Sigmoid colon (tissue), 7 donors: Measurements from ENCODE around the gene DOC2A. TPM values are rescaled to one million over a fixed set of nuclear protein-coding genes. Genes with fewer than 3 reads are reported as not detected.

ENCODE experiments used
- DNase-seq: peaks from one replicate; pipeline ENCODE4 v3.0.0-alpha.2; 2019
- H3K27ac ChIP-seq, 4 donors: fragments of 200-600 bp; sonication (generic); one replicate each; pipeline ENCODE4 v1.5.1; 2016 to 2019; ENCODE audit warnings: mild to moderate bottlenecking in 1 of 4
- H3K27me3 ChIP-seq, 3 donors: fragments of 200-600 bp; sonication (generic); one replicate each; pipeline ENCODE4 v1.5.1; 2019; ENCODE audit warnings: mild to moderate bottlenecking in 1 of 3
- H3K36me3 ChIP-seq, 4 donors: fragments of 200-600 bp; sonication (generic); one replicate each; pipeline ENCODE4 v1.5.1; 2016 to 2019
- H3K4me1 ChIP-seq, 4 donors: fragments of 200-600 bp; sonication (generic); one replicate each; pipeline ENCODE4 v1.5.1; 2017 to 2019
- H3K4me3 ChIP-seq, 4 donors: fragments of 200-600 bp; sonication (generic); one replicate each; pipeline ENCODE4 v1.5.1; 2017 to 2019; ENCODE audit warnings: mild to moderate bottlenecking in 2 of 4, moderate library complexity in 1 of 4
- H3K9me3 ChIP-seq, 4 donors: fragments of 200-600 bp in 3 of 4; sonication (generic) in 3 of 4; one replicate each; pipeline versions ENCODE4 v1.5.1 to v1.6.1; 2013 to 2019
- CTCF ChIP-seq, 4 experiments: fragments of 450-650 bp in 3 of 4; fragments of 200-600 bp in 1 of 4; IDR thresholded peaks; one replicate each; pipeline ENCODE4 v1.5.1; 2016 to 2019; ENCODE audit warnings: antibody characterized with exemption in 4 of 4, mild to moderate bottlenecking in 3 of 4, moderate library complexity in 2 of 4
- EP300 ChIP-seq, 4 donors: sonication (generic); formaldehyde crosslinking; IDR thresholded peaks; one replicate each; pipeline ENCODE4 v1.6.1; 2017; ENCODE audit warnings: antibody characterized with exemption in 4 of 4
- POLR2A ChIP-seq, 2 donors: fragments of 450-650 bp; IDR thresholded peaks; one replicate each; pipeline ENCODE4 v1.6.1; 2016; ENCODE audit warnings: antibody characterized with exemption in 2 of 2, mild to moderate bottlenecking in 2 of 2, moderate library complexity in 2 of 2
- POLR2AphosphoS5 ChIP-seq, 4 donors: sonication (generic); formaldehyde crosslinking; IDR thresholded peaks; one replicate each; pipeline ENCODE4 v1.6.1; 2017; ENCODE audit warnings: antibody characterized with exemption in 4 of 4
- WGBS, 2 donors: extraction: QIAGEN DNeasy Blood & Tissue Kit; methylation state at CpG; one replicate each; pipeline ENCODE4 v1.1.7; 2013; 5-methylcytosine and 5-hydroxymethylcytosine counted together
- intact Hi-C: fragments of 100-400 bp; cut with DNase I; formaldehyde crosslinking; loops from one replicate; pipeline ENCODE4 v1.15.1; 2023
- polyA plus RNA-seq, 3 donors: library from polyadenylated mRNA; stranded (reverse); fragments of 200-250 nt; gene quantifications; one replicate each; pipeline ENCODE4 v1.2.3, GENCODE V29; 2013
- total RNA-seq, 4 donors: library from RNA; depleted of rRNA; stranded (reverse); fragments of >200 nt; gene quantifications; one replicate each; pipeline ENCODE4 v1.1.0, GENCODE V29; 2016
- donor health status: healthy with polysubstance abuse.
- donor health status: Bipolar disorder and iron deficiency.
- donor health status: healthy.

Gene DOC2A
- total and polyA plus RNA-seq, 7 donors: 0.36 to 4.6 (median 1.8) TPM; not detected in 2

DNA sequence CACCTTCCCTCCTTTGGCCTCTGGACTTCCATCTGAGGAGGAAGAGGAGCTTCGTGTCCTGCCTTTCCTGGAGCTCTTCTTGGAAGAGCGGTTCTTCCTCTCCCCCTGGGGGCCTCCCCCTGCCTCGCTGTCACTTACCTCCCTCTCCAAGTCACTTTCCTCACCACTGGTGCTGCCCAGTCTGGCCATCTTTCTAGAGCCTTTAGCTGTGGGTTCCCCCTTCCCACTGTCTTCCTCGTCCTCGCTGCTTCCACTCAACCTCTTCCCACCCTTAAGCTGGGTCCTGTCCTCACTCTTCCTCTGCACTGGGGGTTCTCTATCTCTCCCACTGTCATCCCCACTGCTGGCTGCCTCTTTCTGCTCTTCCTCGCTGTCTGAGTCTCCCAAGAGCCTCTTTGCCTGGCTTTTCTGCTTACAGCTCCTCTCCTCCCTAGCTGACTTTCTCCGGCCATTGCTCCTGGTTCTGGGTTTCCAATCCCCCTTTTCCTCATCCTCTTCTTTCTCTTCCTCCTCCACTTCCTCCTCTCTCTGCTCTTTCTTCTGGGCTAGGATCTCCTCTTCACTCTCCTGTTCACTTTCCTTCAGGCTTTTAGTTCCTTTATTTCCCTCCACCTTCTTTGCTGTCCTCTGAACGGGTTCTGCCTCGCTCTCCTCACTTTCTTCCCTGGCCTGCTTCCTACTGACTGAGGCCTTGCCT lies 16.8 kb downstream of the DOC2A start:
- H3K4me1 ChIP-seq: peaks cover 0 to 34% (median 25%) of the 10 kb centered on the region in 4 donors
- no peaks in the 10 kb centered on the region for H3K27me3 ChIP-seq
- 93% methylated on average over 9 of the region's 9 CpGs for WGBS, 2 donors
- H3K36me3 ChIP-seq: peaks cover 0 to 61% (median 26%) of the 10 kb centered on the region in 4 donors
- peak overlapping the region in 2 of 4 donors; percentile 74 to 96 for H3K4me3 ChIP-seq
- TF ChIP-seq CTCF (IDR thresholded peaks at IDR 0.05) (no peak), POLR2A (IDR thresholded peaks at IDR 0.05) (no peak), EP300 (IDR thresholded peaks at IDR 0.05) (no peak), POLR2AphosphoS5 (IDR thresholded peaks at IDR 0.05) (no peak)
- peak overlapping the region in 2 of 4 donors; percentile 95 for H3K27ac ChIP-seq
- intact Hi-C loops: loop anchor here (2.0 to 10.0 kb wide), 2 partner anchors 31 to 101 kb away; partner anchors contain the start of genes TBX6, TMEM219 and YPEL3
- H3K9me3 ChIP-seq: no peaks in the 10 kb centered on the region
- DNase-seq: no peak

DNA sequence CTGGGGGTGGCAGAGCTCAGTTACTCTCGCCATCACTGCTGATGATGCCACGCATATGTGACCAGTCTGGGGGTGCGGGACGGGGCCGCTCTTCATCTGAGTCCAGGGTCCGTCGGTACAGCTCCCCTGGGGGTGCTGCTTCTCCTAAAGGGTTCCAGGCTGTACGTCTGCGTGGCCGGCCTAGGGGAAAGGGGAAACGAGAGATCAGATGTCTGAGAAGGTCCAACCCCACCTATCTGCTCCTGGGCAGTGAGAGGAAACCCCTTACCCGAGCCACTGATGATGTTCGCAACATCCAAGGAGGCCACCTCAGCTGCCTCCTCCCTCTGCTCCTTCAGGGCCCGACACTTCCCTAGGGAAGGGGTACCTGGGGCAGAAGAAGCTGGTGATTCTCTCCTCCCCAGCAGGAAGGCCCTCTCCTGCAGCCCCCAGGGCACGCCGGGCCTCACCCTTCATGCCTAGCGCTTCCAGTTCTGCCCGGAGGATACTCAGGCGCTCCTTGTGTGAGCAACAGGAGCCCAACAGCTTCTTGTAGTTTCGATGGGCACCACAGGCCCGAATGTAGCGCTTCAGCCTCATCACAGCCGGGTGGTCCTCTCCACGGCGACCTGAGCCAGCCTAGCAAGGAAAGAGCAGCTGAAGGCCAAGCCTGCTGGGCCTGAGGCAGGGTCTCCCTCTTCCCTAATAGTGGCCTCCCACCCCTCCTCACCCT lies 17.5 kb downstream of the DOC2A start:
- no peak overlapping the region for H3K4me3 ChIP-seq
- H3K36me3 ChIP-seq: peaks cover 2 to 64% (median 32%) of the 10 kb centered on the region in 4 donors
- H3K9me3 ChIP-seq: no peaks in the 10 kb centered on the region
- DNase-seq: no peak
- intact Hi-C loops: loop anchor here (10.0 kb wide), 1 partner anchor 101 kb away; the partner anchor contains the start of genes TBX6 and YPEL3
- H3K27me3 ChIP-seq: no peaks in the 10 kb centered on the region
- 92 to 93% methylated on average over 25 of the region's 25 CpGs for WGBS, 2 donors
- peak overlapping the region in 1 of 4 donors; percentile 20 for H3K27ac ChIP-seq
- peaks cover 0 to 34% (median 25%) of the 10 kb centered on the region in 4 donors for H3K4me1 ChIP-seq
- no peak for TF ChIP-seq POLR2A (IDR thresholded peaks at IDR 0.05)
- TF ChIP-seq CTCF (IDR thresholded peaks at IDR 0.05): no peak
- no peak for TF ChIP-seq POLR2AphosphoS5 (IDR thresholded peaks at IDR 0.05)
- TF ChIP-seq EP300 (IDR thresholded peaks at IDR 0.05): no peak

DNA sequence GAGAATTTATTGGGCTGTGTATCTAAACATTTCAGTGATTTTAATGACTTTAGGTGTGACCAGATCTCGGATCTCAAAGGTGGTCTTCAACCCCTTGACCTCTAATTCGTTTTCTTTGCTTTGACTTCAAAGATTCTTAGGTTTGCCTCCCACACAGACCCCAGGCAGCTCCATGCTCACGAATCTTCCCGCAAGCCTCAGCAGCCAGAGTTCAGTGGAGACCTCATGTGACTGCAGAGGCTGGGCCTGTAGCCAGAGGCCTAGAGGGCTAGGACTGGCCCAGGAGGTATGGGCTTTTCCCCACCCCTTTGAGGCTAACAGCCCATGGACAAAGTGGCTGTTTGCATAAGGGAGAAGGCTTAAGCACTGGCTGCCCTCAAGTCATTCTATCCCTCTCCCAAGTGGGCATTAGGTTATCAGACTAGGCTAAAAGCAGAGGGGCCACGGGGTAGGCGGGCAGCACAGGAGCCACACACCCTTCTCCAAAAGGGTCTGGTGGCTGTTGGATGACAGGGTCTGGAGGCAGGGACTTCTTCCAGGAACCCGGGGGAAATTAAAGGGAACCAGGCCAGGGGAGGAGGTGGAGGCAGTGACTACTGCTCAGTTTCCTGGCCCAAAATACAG lies 18.4 kb downstream of the DOC2A start:
- no peak overlapping the region for H3K27ac ChIP-seq
- intact Hi-C loops: loop anchor here (10.0 kb wide), 1 partner anchor 102 kb away; the partner anchor contains the start of genes TBX6 and YPEL3
- peaks cover 0 to 33% (median 25%) of the 10 kb centered on the region in 4 donors for H3K4me1 ChIP-seq
- H3K36me3 ChIP-seq: peaks cover 11 to 66% (median 38%) of the 10 kb centered on the region in 4 donors
- TF ChIP-seq EP300 (IDR thresholded peaks at IDR 0.05) (no peak), POLR2AphosphoS5 (IDR thresholded peaks at IDR 0.05) (no peak), CTCF (IDR thresholded peaks at IDR 0.05) (no peak), POLR2A (IDR thresholded peaks at IDR 0.05) (no peak)
- no peak for DNase-seq
- H3K9me3 ChIP-seq: no peaks in the 10 kb centered on the region
- 67 to 75% methylated on average over 7 of the region's 7 CpGs for WGBS, 2 donors
- no peaks in the 10 kb centered on the region for H3K27me3 ChIP-seq
- no peak overlapping the region for H3K4me3 ChIP-seq

- H3K4me1 ChIP-seq: peaks cover 0 to 24% (median 16%) of the 10 kb centered on the region in 4 donors
- no peak overlapping the region for H3K27ac ChIP-seq
- peaks cover 20 to 73% (median 47%) of the 10 kb centered on the region in 4 donors for H3K36me3 ChIP-seq
- intact Hi-C loops: loop anchor here (10.0 kb wide), 1 partner anchor 103 kb away; the partner anchor contains the start of genes TBX6 and YPEL3
- 93% methylated on average over 5 of the region's 5 CpGs for whole genome bisulfite sequencing, 2 donors
- H3K9me3 ChIP-seq: no peaks in the 10 kb centered on the region
- no peak overlapping the region for H3K4me3 ChIP-seq
- TF ChIP-seq POLR2AphosphoS5 (IDR thresholded peaks at IDR 0.05): no peak
- no peak for TF ChIP-seq EP300 (IDR thresholded peaks at IDR 0.05)
- no peak for TF ChIP-seq CTCF (IDR thresholded peaks at IDR 0.05)
- no peak for TF ChIP-seq POLR2A (IDR thresholded peaks at IDR 0.05)
- DNase-seq: no peak
- no peaks in the 10 kb centered on the region for H3K27me3 ChIP-seq
These were observed 19.3 kb downstream of the DOC2A start for GRCh38 chr16:29991571-29991904.
